Cardiac septum (tissue), 1 donor: Measurements from ENCODE around the gene EXOSC7. TPM values are rescaled to one million over a fixed set of nuclear protein-coding genes. Genes with fewer than 3 reads are reported as not detected.
"Not testable (repeated sequence)": the region's sequence is repeated elsewhere in the genome, so short reads cannot be mapped to it uniquely, and the experiment has no call there.

ENCODE experiments used
- DNase-seq: peaks from one replicate; pipeline ENCODE4 v3.0.0-alpha.2; 2020; ENCODE audit warnings: low spot score
- intact Hi-C: fragments of 100-400 bp; cut with DNase I; formaldehyde crosslinking; loops from one replicate; pipeline ENCODE4 v1.14.0; 2022
- total RNA-seq: library from RNA; stranded (reverse); fragmentation: NEBNext Ultra II Directional; extraction: Animal tissue kit (Norgen Biotek cat#: 25700); gene quantifications from one replicate; pipeline ENCODE4 v1.2.1, GENCODE V29; 2021
- donor health status: DM: no; HTN: no; CAD: no.

Gene EXOSC7
- total RNA-seq, 1 donor from 2014 or later = 29.6 TPM

- intact Hi-C loops = no loop called here
- DNase-seq = no peak
Observed at GRCh38 chr3:44960387-44961026, 15.5 kb upstream of the EXOSC7 start.

- intact Hi-C loops = no loop called here
- DNase-seq = no peak
Observed at GRCh38 chr3:44961888-44962287, 14.2 kb upstream of the EXOSC7 start.

GRCh38 chr3:44962621-44963393 is 13.2 kb upstream of the EXOSC7 start:
- DNase-seq = no peak
- intact Hi-C loops = no loop called here

DNA sequence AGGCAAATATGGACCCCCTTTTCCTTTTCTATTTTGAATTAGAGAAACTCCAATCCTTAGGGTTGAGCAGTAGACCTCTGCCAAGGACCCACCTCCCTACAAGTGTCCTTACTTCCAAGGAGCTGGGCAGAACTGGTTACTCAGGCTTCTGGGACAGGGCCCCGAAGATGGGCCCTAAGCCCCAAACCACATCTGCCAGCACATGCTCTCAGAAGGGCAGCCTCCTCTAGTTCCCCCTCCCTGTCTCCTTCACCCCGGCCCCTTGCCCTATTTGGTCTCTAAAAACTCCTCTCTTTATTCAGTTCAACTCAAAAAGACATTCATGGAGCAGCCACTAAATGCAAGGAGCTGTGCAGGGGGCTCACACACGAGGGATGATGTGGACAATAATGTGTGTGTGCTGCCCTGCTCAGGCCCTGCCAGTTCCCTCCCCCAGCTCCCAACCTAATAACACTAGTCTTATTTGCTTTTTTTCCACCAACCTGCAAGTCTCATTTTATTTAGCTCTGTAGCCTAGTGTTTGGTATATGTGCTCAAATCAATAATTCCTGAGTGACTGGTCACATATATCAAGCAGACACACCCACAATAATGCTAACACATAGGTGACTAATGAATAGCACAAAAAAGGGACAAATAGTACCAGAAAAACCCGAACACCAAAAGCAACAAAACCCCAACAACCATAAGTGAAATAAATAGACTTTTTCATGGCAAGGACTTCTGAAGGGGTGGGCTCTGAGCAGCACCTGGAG is 12.3 kb upstream of the EXOSC7 start:
- no peak for DNase-seq
- intact Hi-C loops = no loop called here

DNA sequence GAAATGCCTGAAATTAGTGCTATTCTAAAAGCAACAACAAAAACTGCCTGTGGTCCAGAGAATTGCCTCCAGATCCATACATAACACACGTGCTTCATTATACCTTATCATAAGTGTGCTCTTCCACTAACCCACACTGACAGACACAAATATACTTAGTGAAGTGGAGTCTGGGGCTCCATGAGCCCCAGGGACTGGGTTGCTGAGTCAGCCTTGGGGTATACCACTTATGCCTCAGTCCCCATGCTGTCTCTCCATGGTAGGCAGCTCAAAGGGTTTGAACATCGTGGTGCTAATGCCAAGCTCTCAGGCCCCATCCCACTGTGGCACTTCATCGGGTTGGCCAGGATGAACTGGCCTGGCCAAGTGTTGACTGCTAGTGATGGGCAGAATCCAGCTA is 10.9 kb upstream of the EXOSC7 start:
- intact Hi-C loops = no loop called here
- no peak for DNase-seq

DNA sequence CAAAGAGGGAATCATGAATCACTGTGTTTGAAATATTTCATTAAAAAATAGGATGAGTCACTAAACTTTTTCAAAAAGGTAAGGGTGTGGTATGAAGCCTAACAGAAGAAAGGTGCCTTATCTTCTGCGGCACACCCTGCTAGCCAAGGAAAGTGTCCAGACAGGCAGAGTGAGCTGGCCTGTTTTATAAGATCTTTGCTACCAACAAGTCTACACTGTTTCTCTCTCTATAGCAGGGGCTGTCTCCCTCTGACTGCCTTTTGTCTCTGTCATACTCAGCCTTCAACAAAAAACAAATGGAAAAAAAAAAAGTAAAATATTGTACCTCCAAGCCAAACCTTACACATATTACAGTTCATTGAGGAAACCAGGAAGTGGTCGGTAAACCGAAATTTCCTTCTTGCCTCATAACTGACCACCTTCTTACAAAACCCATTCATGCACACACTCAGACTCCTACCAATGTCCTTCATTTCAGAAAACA is 9.2 kb upstream of the EXOSC7 start:
- intact Hi-C loops = no loop called here
- no peak for DNase-seq

GRCh38 chr3:44968447-44968858 is 7.6 kb upstream of the EXOSC7 start:
- DNase-seq = no peak
- intact Hi-C loops = no loop called here

DNA sequence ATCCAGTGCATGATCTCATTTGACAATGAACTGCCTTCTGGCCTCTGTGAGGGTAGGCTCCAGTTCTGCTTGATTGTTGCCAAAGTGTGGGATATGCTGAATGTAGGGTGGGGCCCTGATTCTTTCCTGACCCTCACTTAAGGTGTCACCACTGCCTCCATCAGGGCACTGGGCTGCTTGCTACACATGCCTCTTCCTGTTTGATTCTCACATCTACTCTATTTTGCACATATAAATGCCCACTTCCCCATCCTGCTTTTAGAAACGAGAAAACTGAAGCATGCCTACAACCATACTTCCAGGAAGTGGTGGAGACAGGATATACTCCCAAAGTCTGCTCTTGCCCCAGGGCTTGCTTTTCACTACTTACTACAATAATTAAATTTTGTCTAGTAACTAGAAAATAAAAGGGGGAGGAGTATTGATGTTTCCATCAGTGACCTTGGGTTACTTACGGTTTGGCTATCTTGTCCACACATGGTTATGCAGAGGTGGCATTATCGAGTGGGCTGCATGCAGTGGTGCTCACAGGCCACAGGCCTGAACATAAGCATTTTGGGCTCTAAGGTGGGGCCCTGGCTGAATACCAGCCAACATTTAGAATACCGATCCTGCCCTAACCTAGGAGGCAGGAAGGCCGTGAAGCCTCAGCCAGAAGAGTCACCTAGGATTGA is 6.8 kb upstream of the EXOSC7 start:
- no peak for DNase-seq
- intact Hi-C loops = no loop called here

DNA sequence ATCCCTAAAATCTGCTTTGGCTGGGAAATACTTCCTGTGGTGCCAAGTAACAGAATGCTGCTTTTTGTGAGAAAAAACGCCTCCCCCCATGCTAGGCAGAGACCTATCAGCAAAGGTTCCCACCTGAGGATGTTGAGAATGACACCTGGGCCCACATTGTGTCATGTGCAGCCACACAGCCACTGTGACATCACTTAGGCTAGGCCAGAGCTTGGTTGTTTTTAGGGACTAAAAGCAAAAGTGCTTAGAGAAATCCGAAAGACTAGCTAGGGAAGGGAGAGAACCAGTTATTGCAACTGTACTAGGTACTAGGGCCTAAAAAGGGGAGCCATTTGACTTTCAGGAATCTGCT is 6.2 kb upstream of the EXOSC7 start:
- DNase-seq = no peak
- intact Hi-C loops = no loop called here

- intact Hi-C loops = no loop called here
- DNase-seq = no peak
Observed at GRCh38 chr3:44970926-44971490, 5.0 kb upstream of the EXOSC7 start.

GRCh38 chr3:44974416-44974815 is 1.6 kb upstream of the EXOSC7 start:
- no peak for DNase-seq
- intact Hi-C loops = no loop called here

DNA sequence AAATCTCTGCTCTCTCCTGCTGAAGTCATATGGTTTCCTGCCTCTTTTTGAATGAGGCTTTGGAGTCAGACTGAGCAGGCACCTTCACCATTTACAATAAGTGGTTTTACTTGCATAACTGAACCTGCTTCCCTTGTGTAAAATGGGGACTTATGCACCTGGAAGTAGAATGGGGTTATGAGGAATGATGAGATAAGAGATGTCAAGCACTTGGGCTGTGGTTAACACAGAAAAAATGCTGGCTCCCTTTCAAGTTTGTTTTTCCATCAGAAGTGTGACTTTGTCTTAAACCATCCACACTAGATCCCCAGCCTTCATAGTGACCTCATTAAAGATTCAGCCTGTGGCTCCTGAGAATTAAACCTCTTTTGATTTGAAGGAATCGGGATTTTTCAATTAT is 5.2 kb downstream of the EXOSC7 start:
- DNase-seq = no peak
- intact Hi-C loops = no loop called here

DNA sequence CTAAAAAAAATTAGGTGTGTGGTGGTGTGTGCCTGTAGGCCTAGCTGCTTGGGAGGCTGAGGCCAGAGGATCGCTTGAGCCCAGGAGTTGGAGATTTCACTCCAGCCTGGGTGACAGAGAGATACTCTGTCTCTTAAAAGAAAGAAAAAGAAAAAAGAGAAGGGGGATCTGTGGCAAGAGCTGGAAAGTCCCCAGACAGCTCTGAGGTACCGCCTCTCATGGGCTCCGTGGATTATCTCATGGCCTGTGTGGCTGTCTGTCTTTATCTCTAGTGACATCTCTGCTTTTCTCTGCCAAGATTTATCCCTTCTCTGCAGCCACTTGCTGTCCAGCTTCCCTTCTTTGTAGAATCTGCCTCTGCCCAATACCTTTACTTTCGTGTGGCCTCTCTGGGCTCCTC is 5.7 kb downstream of the EXOSC7 start:
- intact Hi-C loops = no loop called here
- no peak for DNase-seq

- intact Hi-C loops = no loop called here
- DNase-seq = no peak
Observed at GRCh38 chr3:44982817-44983216, 6.8 kb downstream of the EXOSC7 start.

GRCh38 chr3:44983484-44983941 is 7.5 kb downstream of the EXOSC7 start:
- DNase-seq = no peak
- intact Hi-C loops = no loop called here

DNA sequence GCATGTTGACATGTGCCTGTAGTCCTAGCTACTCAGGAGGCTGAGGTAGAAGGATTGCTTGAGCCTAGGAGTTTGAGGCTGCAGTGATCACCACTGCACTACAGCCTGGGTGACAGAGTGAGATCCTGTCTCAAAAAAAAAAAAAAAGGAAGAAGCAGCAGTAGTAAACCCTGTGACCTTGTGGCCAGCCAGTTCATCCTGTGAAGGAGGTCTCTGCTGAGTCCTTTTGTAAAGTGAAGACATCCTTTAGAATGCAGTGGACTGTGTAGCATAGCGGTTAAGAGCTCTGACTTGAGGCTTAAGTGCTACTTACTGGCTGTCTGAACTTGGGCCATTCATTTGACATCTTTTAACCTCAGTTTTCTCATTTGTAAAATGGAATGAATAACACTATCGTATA is 8.3 kb downstream of the EXOSC7 start:
- no peak for DNase-seq
- intact Hi-C loops = no loop called here

DNA sequence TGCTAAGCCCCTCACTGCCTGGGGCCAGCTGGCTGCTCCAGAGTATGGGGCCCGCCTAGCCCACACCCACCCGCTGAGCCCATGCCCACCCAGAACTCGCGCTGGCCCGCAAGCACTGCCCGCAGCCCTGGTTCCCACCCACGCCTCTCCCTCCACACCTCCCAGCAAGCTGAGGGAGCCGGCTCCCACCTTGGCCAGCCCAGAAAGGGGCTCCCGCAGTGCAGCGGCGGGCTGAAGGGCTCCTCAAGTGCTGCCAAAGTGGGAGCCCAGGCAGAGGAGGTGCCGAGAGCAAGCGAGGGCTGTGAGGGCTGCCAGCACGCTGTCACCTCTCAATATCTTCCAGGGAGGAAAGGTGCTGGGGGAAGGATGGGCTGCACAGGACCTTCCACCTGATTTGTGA is 10.3 kb downstream of the EXOSC7 start:
- DNase-seq, intact Hi-C loops: not testable (repeated sequence)

- intact Hi-C loops = no loop called here
Observed at GRCh38 chr3:44987332-44987731, 11.3 kb downstream of the EXOSC7 start.

DNA sequence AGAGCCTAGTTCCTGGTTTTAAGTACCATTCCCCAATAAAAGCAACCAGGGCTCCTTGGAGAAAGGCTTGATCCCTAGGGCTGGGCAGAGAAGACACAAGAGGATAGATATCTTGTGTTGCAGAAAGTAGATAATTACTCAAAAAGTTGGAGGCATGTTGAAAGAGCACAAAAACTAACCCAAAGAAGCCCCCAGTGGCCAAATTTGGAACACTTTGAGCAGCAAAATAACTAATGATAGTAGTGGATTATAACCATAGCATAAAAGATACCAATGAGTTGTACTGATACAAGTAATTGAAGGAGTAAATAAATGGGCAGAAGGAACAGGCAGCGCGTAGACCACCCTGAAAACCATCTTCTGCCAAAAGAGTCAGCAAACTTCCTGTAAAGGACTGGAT is 12.0 kb downstream of the EXOSC7 start:
- intact Hi-C loops = no loop called here
- no peak for DNase-seq

More at GRCh38 chr3:44987332-44987731, 11.3 kb downstream of the EXOSC7 start:
- no peak for DNase-seq

- no peak for DNase-seq
- intact Hi-C loops = no loop called here
Observed at GRCh38 chr3:44989141-44989540, 13.1 kb downstream of the EXOSC7 start.
